ENCODE results near the gene LYRM4. TPM values are rescaled to one million over a fixed set of nuclear protein-coding genes. Genes with fewer than 3 reads are reported as not detected.

The LYRM4 gene
- total and polyA plus RNA-seq, 2 donors (not counting 1 experiment from before 2014, with no cell fraction given): 22.1 to 29.5 TPM

- H2AFZ ChIP-seq (ENCODE audit: insufficient read depth, low read depth, low read length, poor library complexity, severe bottlenecking): no peak overlapping the region
- H4K20me1 ChIP-seq (ENCODE audit: control insufficient read depth, insufficient read depth, low read length, poor library complexity, severe bottlenecking): no peaks in the 10 kb centered on the region
- H3K79me2 ChIP-seq (ENCODE audit: control insufficient read depth, insufficient read depth, low read length): no peaks in the 10 kb centered on the region
- POLR2A ChIA-PET: no interaction called here
- peaks cover 7% of the 10 kb centered on the region for H3K27me3 Mint-ChIP-seq
- peaks cover 0 to 17% (median 4%) of the 10 kb centered on the region in 4 experiments for H3K27me3 ChIP-seq (replicated peaks in 1 of 4; ENCODE audit: control extremely low read depth in 1 of 4, control insufficient read depth in 3 of 4, insufficient read depth in 4 of 4, low read length in 3 of 4)
- ATAC-seq (ENCODE audit: low read depth) (no peak), DNase-seq (peak; percentile 36)
- peak overlapping the region; percentile 20 for H3K4me2 ChIP-seq (replicated peaks; ENCODE audit: low read depth, low read length, poor library complexity, severe bottlenecking)
- peak overlapping the region in 1 of 5 experiments; percentile 10 for H3K4me3 ChIP-seq (ENCODE audit: control extremely low read depth in 1 of 5, extremely low read depth in 1 of 5, insufficient read depth in 1 of 5, low read depth in 2 of 5, low read length in 4 of 5)
- peak overlapping the region in 1 of 2 donors; percentile 34 for H3K27ac ChIP-seq (ENCODE audit: low read length in 2 of 2)
- TF ChIP-seq CTCF (IDR thresholded peaks at IDR 0.05) (no peak), EZH2 (IDR thresholded peaks at IDR 0.05; ENCODE audit: borderline replicate concordance, insufficient read depth, low read depth, low read length, poor library complexity, severe bottlenecking) (no peak)
- H3K9me3 Mint-ChIP-seq (ENCODE audit: insufficient read depth): no peaks in the 10 kb centered on the region
- 68% methylated on average over 6 of the region's 10 CpGs for WGBS (ENCODE audit: insufficient coverage)
- CTCF ChIA-PET: interaction anchor here (1.6 kb wide), 1 partner anchor 41 kb away, joined by 5 read pairs; no protein-coding TSS in a partner anchor
- H3K27ac Mint-ChIP-seq: peak overlapping the region; percentile 0
- peaks cover 54% of the 10 kb centered on the region for H3K4me1 Mint-ChIP-seq
- H3K4me1 ChIP-seq (ENCODE audit: control insufficient read depth in 2 of 2, insufficient read depth in 2 of 2, low read length in 2 of 2): peaks cover 40 to 65% of the 10 kb centered on the region in 2 donors
- H3K36me3 ChIP-seq (replicated peaks in 1 of 2; ENCODE audit: control extremely low read depth in 1 of 2, control insufficient read depth in 1 of 2, extremely low read depth in 1 of 2, insufficient read depth in 2 of 2, low read length in 1 of 2): no peaks in the 10 kb centered on the region
- intact Hi-C loops (cut with micrococcal nuclease): no loop called here
- H3K9ac ChIP-seq (ENCODE audit: low read length): no peak overlapping the region
- peaks cover 0 to 5% (median 0%) of the 10 kb centered on the region in 3 donors for H3K9me3 ChIP-seq (ENCODE audit: control extremely low read depth in 1 of 3, control insufficient read depth in 2 of 3, insufficient read depth in 1 of 3, low read length in 2 of 3)
- H3K4me3 Mint-ChIP-seq: peak overlapping the region; percentile 18
These were observed 169.3 kb downstream of the LYRM4 start for GRCh38 chr6:5091210-5092069.

GRCh38 chr6:5090603-5091002 lies 170.1 kb downstream of the LYRM4 start:
- Histone ChIP-seq H3K4me2 (replicated peaks; ENCODE audit: low read depth, low read length, poor library complexity, severe bottlenecking) (peak overlapping the region; percentile 20), H3K36me3 (replicated peaks in 1 of 2; ENCODE audit: control extremely low read depth in 1 of 2, control insufficient read depth in 1 of 2, extremely low read depth in 1 of 2, insufficient read depth in 2 of 2, low read length in 1 of 2) (no peaks in the 10 kb centered on the region), H4K20me1 (ENCODE audit: control insufficient read depth, insufficient read depth, low read length, poor library complexity, severe bottlenecking) (no peaks in the 10 kb centered on the region), H3K9me3 (ENCODE audit: control extremely low read depth in 1 of 3, control insufficient read depth in 2 of 3, insufficient read depth in 1 of 3, low read length in 2 of 3) (peaks cover 0 to 9% (median 0%) of the 10 kb centered on the region in 3 donors), H3K9ac (ENCODE audit: low read length) (no peak overlapping the region), H3K27me3 (replicated peaks in 1 of 4; ENCODE audit: control extremely low read depth in 1 of 4, control insufficient read depth in 3 of 4, insufficient read depth in 4 of 4, low read length in 3 of 4) (peaks cover 0 to 21% (median 6%) of the 10 kb centered on the region in 4 experiments), H3K4me3 (ENCODE audit: control extremely low read depth in 1 of 5, extremely low read depth in 1 of 5, insufficient read depth in 1 of 5, low read depth in 2 of 5, low read length in 4 of 5) (no peak overlapping the region), H3K4me1 (ENCODE audit: control insufficient read depth in 2 of 2, insufficient read depth in 2 of 2, low read length in 2 of 2) (peaks cover 46 to 62% of the 10 kb centered on the region in 2 donors), H3K27ac (ENCODE audit: low read length in 2 of 2) (no peak overlapping the region), H2AFZ (ENCODE audit: insufficient read depth, low read depth, low read length, poor library complexity, severe bottlenecking) (no peak overlapping the region), H3K79me2 (ENCODE audit: control insufficient read depth, insufficient read depth, low read length) (no peaks in the 10 kb centered on the region)
- H3K27ac Mint-ChIP-seq: peak overlapping the region; percentile 34
- 69% methylated on average over 4 of the region's 7 CpGs for WGBS (ENCODE audit: insufficient coverage)
- H3K27me3 Mint-ChIP-seq: peaks cover 9% of the 10 kb centered on the region
- TF ChIP-seq CTCF (IDR thresholded peaks at IDR 0.05) (no peak), EZH2 (IDR thresholded peaks at IDR 0.05; ENCODE audit: borderline replicate concordance, insufficient read depth, low read depth, low read length, poor library complexity, severe bottlenecking) (no peak)
- H3K4me3 Mint-ChIP-seq: peak overlapping the region; percentile 21
- no peaks in the 10 kb centered on the region for H3K9me3 Mint-ChIP-seq (ENCODE audit: insufficient read depth)
- DNase-seq (no peak), ATAC-seq (ENCODE audit: low read depth) (no peak)
- POLR2A ChIA-PET: no interaction called here
- CTCF ChIA-PET: no interaction called here
- intact Hi-C loops (cut with micrococcal nuclease): no loop called here
- peaks cover 51% of the 10 kb centered on the region for H3K4me1 Mint-ChIP-seq
